ENCODE measurements around the gene MZF1.
"Not testable (repeated sequence)": the region's sequence is repeated elsewhere in the genome, so short reads cannot be mapped to it uniquely, and the experiment has no call there.

MZF1 gene

GRCh38 chr19:58542641-58543372 is 30.3 kb downstream of the MZF1 start:
- H3K4me1 ChIP-seq (ENCODE audit: control insufficient read depth, low read depth, low read length); H3K4me3 ChIP-seq (ENCODE audit: low read length); H3K9ac ChIP-seq (ENCODE audit: low read length); H3K27ac ChIP-seq (ENCODE audit: low read length); H3K9me3 ChIP-seq (ENCODE audit: control insufficient read depth, low read depth, low read length): not testable (repeated sequence)
- Histone ChIP-seq H3K36me3 (ENCODE audit: control insufficient read depth, low read depth, low read length) (peaks cover 23% of the 10 kb centered on the region), H3K27me3 (ENCODE audit: control insufficient read depth, insufficient read depth, low read length) (peaks cover 34% of the 10 kb centered on the region)

- Histone ChIP-seq H3K27me3 (ENCODE audit: control insufficient read depth, insufficient read depth, low read length) (peaks cover 34% of the 10 kb centered on the region), H3K4me3 (ENCODE audit: low read length) (peak overlapping the region; percentile 59), H3K9ac (ENCODE audit: low read length) (peak overlapping the region; percentile 86), H3K27ac (ENCODE audit: low read length) (peak overlapping the region; percentile 94)
- not testable (repeated sequence) for H3K9me3 ChIP-seq (ENCODE audit: control insufficient read depth, low read depth, low read length); H3K4me1 ChIP-seq (ENCODE audit: control insufficient read depth, low read depth, low read length); H3K36me3 ChIP-seq (ENCODE audit: control insufficient read depth, low read depth, low read length)
These were observed 34.0 kb downstream of the MZF1 start for GRCh38 chr19:58539169-58539559.

- H3K4me3 ChIP-seq (ENCODE audit: low read length): peak overlapping the region; percentile 59
- peak overlapping the region; percentile 94 for H3K27ac ChIP-seq (ENCODE audit: low read length)
- peak overlapping the region; percentile 86 for H3K9ac ChIP-seq (ENCODE audit: low read length)
These were observed 34.6 kb downstream of the MZF1 start for GRCh38 chr19:58538257-58539168.

GRCh38 chr19:58536852-58537798 is 36.0 kb downstream of the MZF1 start:
- Histone ChIP-seq H3K4me3 (ENCODE audit: low read length) (no peak overlapping the region), H3K9me3 (ENCODE audit: control insufficient read depth, low read depth, low read length) (no peaks in the 10 kb centered on the region), H3K27me3 (ENCODE audit: control insufficient read depth, insufficient read depth, low read length) (peaks cover 27% of the 10 kb centered on the region), H3K9ac (ENCODE audit: low read length) (peak overlapping the region; percentile 86), H3K27ac (ENCODE audit: low read length) (no peak overlapping the region), H3K4me1 (ENCODE audit: control insufficient read depth, low read depth, low read length) (peaks cover 5% of the 10 kb centered on the region), H3K36me3 (ENCODE audit: control insufficient read depth, low read depth, low read length) (no peaks in the 10 kb centered on the region)

More at GRCh38 chr19:58538257-58539168, 34.6 kb downstream of the MZF1 start:
- H3K36me3 ChIP-seq (ENCODE audit: control insufficient read depth, low read depth, low read length): no peaks in the 10 kb centered on the region
- H3K27me3 ChIP-seq (ENCODE audit: control insufficient read depth, insufficient read depth, low read length): peaks cover 34% of the 10 kb centered on the region
- no peaks in the 10 kb centered on the region for H3K9me3 ChIP-seq (ENCODE audit: control insufficient read depth, low read depth, low read length)
- peaks cover 5% of the 10 kb centered on the region for H3K4me1 ChIP-seq (ENCODE audit: control insufficient read depth, low read depth, low read length)

GRCh38 chr19:58535857-58536256 is 37.3 kb downstream of the MZF1 start:
- Histone ChIP-seq H3K9ac (ENCODE audit: low read length) (no peak overlapping the region), H3K4me3 (ENCODE audit: low read length) (no peak overlapping the region), H3K27ac (ENCODE audit: low read length) (no peak overlapping the region), H3K36me3 (ENCODE audit: control insufficient read depth, low read depth, low read length) (no peaks in the 10 kb centered on the region), H3K27me3 (ENCODE audit: control insufficient read depth, insufficient read depth, low read length) (peaks cover 26% of the 10 kb centered on the region), H3K9me3 (ENCODE audit: control insufficient read depth, low read depth, low read length) (no peaks in the 10 kb centered on the region), H3K4me1 (ENCODE audit: control insufficient read depth, low read depth, low read length) (peaks cover 5% of the 10 kb centered on the region)

- Histone ChIP-seq H3K9me3 (ENCODE audit: control insufficient read depth, low read depth, low read length) (no peaks in the 10 kb centered on the region), H3K4me3 (ENCODE audit: low read length) (no peak overlapping the region), H3K27ac (ENCODE audit: low read length) (no peak overlapping the region), H3K9ac (ENCODE audit: low read length) (no peak overlapping the region), H3K36me3 (ENCODE audit: control insufficient read depth, low read depth, low read length) (no peaks in the 10 kb centered on the region), H3K27me3 (ENCODE audit: control insufficient read depth, insufficient read depth, low read length) (peaks cover 18% of the 10 kb centered on the region), H3K4me1 (ENCODE audit: control insufficient read depth, low read depth, low read length) (no peaks in the 10 kb centered on the region)
These were observed 41.9 kb downstream of the MZF1 start for GRCh38 chr19:58531034-58531840.

GRCh38 chr19:58529405-58529804 is 43.7 kb downstream of the MZF1 start:
- H3K27me3 ChIP-seq (ENCODE audit: control insufficient read depth, insufficient read depth, low read length): peaks cover 18% of the 10 kb centered on the region
- no peaks in the 10 kb centered on the region for H3K36me3 ChIP-seq (ENCODE audit: control insufficient read depth, low read depth, low read length)
- H3K27ac ChIP-seq (ENCODE audit: low read length): no peak overlapping the region
- H3K9ac ChIP-seq (ENCODE audit: low read length): no peak overlapping the region
- no peaks in the 10 kb centered on the region for H3K9me3 ChIP-seq (ENCODE audit: control insufficient read depth, low read depth, low read length)
- H3K4me1 ChIP-seq (ENCODE audit: control insufficient read depth, low read depth, low read length): peaks cover 4% of the 10 kb centered on the region
- H3K4me3 ChIP-seq (ENCODE audit: low read length): no peak overlapping the region

- H3K9ac ChIP-seq (ENCODE audit: low read length): no peak overlapping the region
- no peaks in the 10 kb centered on the region for H3K27me3 ChIP-seq (ENCODE audit: control insufficient read depth, insufficient read depth, low read length)
- H3K9me3 ChIP-seq (ENCODE audit: control insufficient read depth, low read depth, low read length): no peaks in the 10 kb centered on the region
- peaks cover 12% of the 10 kb centered on the region for H3K4me1 ChIP-seq (ENCODE audit: control insufficient read depth, low read depth, low read length)
- no peak overlapping the region for H3K4me3 ChIP-seq (ENCODE audit: low read length)
- H3K27ac ChIP-seq (ENCODE audit: low read length): no peak overlapping the region
- H3K36me3 ChIP-seq (ENCODE audit: control insufficient read depth, low read depth, low read length): no peaks in the 10 kb centered on the region
These were observed 50.4 kb downstream of the MZF1 start for GRCh38 chr19:58522709-58523108.

GRCh38 chr19:58521651-58522050 is 51.5 kb downstream of the MZF1 start:
- H3K4me3 ChIP-seq (ENCODE audit: low read length): no peak overlapping the region
- H3K9ac ChIP-seq (ENCODE audit: low read length): no peak overlapping the region
- no peak overlapping the region for H3K27ac ChIP-seq (ENCODE audit: low read length)
- no peaks in the 10 kb centered on the region for H3K36me3 ChIP-seq (ENCODE audit: control insufficient read depth, low read depth, low read length)
- H3K4me1 ChIP-seq (ENCODE audit: control insufficient read depth, low read depth, low read length): peaks cover 12% of the 10 kb centered on the region
- no peaks in the 10 kb centered on the region for H3K27me3 ChIP-seq (ENCODE audit: control insufficient read depth, insufficient read depth, low read length)
- no peaks in the 10 kb centered on the region for H3K9me3 ChIP-seq (ENCODE audit: control insufficient read depth, low read depth, low read length)

GRCh38 chr19:58520257-58520599 is 52.9 kb downstream of the MZF1 start:
- Histone ChIP-seq H3K9ac (ENCODE audit: low read length) (peak overlapping the region; percentile 98), H3K9me3 (ENCODE audit: control insufficient read depth, low read depth, low read length) (no peaks in the 10 kb centered on the region), H3K4me3 (ENCODE audit: low read length) (peak overlapping the region; percentile 93), H3K4me1 (ENCODE audit: control insufficient read depth, low read depth, low read length) (peaks cover 18% of the 10 kb centered on the region), H3K27ac (ENCODE audit: low read length) (peak overlapping the region; percentile 86), H3K36me3 (ENCODE audit: control insufficient read depth, low read depth, low read length) (no peaks in the 10 kb centered on the region), H3K27me3 (ENCODE audit: control insufficient read depth, insufficient read depth, low read length) (no peaks in the 10 kb centered on the region)

Measured in iPS-18a (cell line).